Gastrocnemius medialis (tissue), 4 donors: ENCODE data around the gene TBC1D5.

Source experiments
- CTCF ChIP-seq, 5 experiments: fragments of 450-650 bp in 3 of 5; fragments of 200-600 bp in 2 of 5; sonication (generic) in 2 of 5; IDR thresholded peaks in 4 of 5; conservative IDR thresholded peaks in 1 of 5; 1 replicate in 4 of 5; 2 replicates in 1 of 5; pipeline ENCODE4 v1.5.1; 2016 to 2019; ENCODE audit warnings: antibody characterized with exemption in 5 of 5, mild to moderate bottlenecking in 3 of 5, moderate library complexity in 3 of 5
- POLR2A ChIP-seq, 2 donors: fragments of 450-650 bp; IDR thresholded peaks; one replicate each; pipeline ENCODE4 v1.6.1; 2017; ENCODE audit warnings: antibody characterized with exemption in 2 of 2, mild to moderate bottlenecking in 2 of 2, moderate library complexity in 2 of 2

- TF ChIP-seq CTCF (IDR thresholded peaks at IDR 0.05 in 4 of 5, conservative IDR thresholded peaks at IDR 0.05 in 1 of 5), result no peak
- TF ChIP-seq POLR2A (IDR thresholded peaks at IDR 0.05), result no peak
These were observed 149.5 kb downstream of the TBC1D5 start for GRCh38 chr3:17592956-17593355.
